OCI-LY7 (cell line): ENCODE measurements around the gene SERPINA5.

Source experiments
- EZH2phosphoT487 ChIP-seq: fragments of 200-600 bp; sonication (generic); IDR thresholded peaks from 2 replicates; pipeline ENCODE4 v1.6.1; 2018; ENCODE audit warnings: low read depth, borderline replicate concordance, mild to moderate bottlenecking, mixed run types, antibody characterized with exemption, low read length, moderate library complexity, mixed read lengths
- TF ChIP-seq, protein P1 (sequence below): fragments of 200-600 bp; sonication (generic); conservative IDR thresholded peaks from 2 replicates; pipeline ENCODE4 v1.5.1; 2014; ENCODE audit warnings: mild to moderate bottlenecking, antibody characterized with exemption, low read length, moderate library complexity, mixed read lengths

DNA sequence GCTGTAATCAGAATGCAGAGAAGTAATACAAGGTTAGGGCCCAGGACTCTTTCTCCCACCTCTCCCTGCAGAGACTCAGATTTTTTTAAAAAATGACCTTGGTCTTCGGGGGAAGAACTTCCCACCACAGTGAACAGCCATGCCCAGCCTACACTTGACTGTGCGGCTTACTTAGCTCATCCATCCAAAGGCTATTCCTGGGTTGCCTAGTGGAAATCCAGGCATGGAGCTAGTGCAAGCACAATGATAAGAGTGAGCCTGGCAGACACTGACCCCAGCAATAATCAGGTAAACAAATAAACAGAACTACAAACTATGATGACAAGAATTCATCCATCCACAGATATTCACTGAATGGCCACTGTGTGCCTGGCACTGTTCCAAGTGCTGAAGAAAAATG is 14.7 kb downstream of the SERPINA5 start:
- TF ChIP-seq, protein P1, sequence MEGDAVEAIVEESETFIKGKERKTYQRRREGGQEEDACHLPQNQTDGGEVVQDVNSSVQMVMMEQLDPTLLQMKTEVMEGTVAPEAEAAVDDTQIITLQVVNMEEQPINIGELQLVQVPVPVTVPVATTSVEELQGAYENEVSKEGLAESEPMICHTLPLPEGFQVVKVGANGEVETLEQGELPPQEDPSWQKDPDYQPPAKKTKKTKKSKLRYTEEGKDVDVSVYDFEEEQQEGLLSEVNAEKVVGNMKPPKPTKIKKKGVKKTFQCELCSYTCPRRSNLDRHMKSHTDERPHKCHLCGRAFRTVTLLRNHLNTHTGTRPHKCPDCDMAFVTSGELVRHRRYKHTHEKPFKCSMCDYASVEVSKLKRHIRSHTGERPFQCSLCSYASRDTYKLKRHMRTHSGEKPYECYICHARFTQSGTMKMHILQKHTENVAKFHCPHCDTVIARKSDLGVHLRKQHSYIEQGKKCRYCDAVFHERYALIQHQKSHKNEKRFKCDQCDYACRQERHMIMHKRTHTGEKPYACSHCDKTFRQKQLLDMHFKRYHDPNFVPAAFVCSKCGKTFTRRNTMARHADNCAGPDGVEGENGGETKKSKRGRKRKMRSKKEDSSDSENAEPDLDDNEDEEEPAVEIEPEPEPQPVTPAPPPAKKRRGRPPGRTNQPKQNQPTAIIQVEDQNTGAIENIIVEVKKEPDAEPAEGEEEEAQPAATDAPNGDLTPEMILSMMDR, result no peak
- TF ChIP-seq EZH2phosphoT487, result no peak
